Lung (tissue), 12 donors: ENCODE data around the gene NACAD. TPM values are rescaled to one million over a fixed set of nuclear protein-coding genes. Genes with fewer than 3 reads are reported as not detected.

Experiments used
- ATAC-seq: fragments of 200-7000 bp; cut with Tn5 transposase; one replicate; pipeline ENCODE4 v1.9.1; 2020; ENCODE audit warnings: moderate number of reproducible peaks; ENCODE audit not compliant: insufficient read depth, low FRiP score
- DNase-seq, 3 donors: peaks; one replicate each; pipeline ENCODE4 v3.0.0-alpha.2; 2013 to 2017
- H3K27ac ChIP-seq, 2 donors: one replicate each; pipeline ENCODE4 v1.5.1; 2013; ENCODE audit warnings: mild to moderate bottlenecking in 2 of 2, moderate library complexity in 2 of 2, control low read depth in 1 of 2, inconsistent platforms in 1 of 2, low read depth in 1 of 2, low read length in 1 of 2
- H3K27me3 ChIP-seq, 3 donors: one replicate each; pipeline ENCODE4 v1.5.1; 2013; ENCODE audit warnings: low read length in 2 of 3; ENCODE audit not compliant: control insufficient read depth in 3 of 3, insufficient read depth in 3 of 3
- H3K36me3 ChIP-seq, 4 donors: one replicate each; pipeline ENCODE4 v1.5.1; 2013; ENCODE audit warnings: low read length in 4 of 4, mild to moderate bottlenecking in 1 of 4, moderate library complexity in 1 of 4; ENCODE audit not compliant: control insufficient read depth in 4 of 4, insufficient read depth in 4 of 4
- H3K4me1 ChIP-seq, 5 donors: one replicate each; pipeline ENCODE4 v1.5.1; 2013; ENCODE audit warnings: low read length in 5 of 5, mild to moderate bottlenecking in 2 of 5, moderate library complexity in 1 of 5; ENCODE audit not compliant: control insufficient read depth in 5 of 5, insufficient read depth in 5 of 5
- H3K4me3 ChIP-seq: one replicate; pipeline ENCODE4 v1.5.1; 2013; ENCODE audit warnings: mild to moderate bottlenecking, control low read depth, moderate library complexity
- H3K9ac ChIP-seq, 2 donors: one replicate each; pipeline ENCODE4 v1.5.1; 2013; ENCODE audit warnings: low read length in 2 of 2, control low read depth in 1 of 2; ENCODE audit not compliant: insufficient read depth in 1 of 2
- H3K9me3 ChIP-seq, 4 donors: one replicate each; pipeline ENCODE4 v1.5.1; 2013; ENCODE audit warnings: low read length in 3 of 4, mild to moderate bottlenecking in 1 of 4, moderate library complexity in 1 of 4; ENCODE audit not compliant: control insufficient read depth in 4 of 4, insufficient read depth in 3 of 4
- WGBS, 2 donors: extraction: QIAGEN DNeasy Blood & Tissue Kit; methylation state at CpG; one replicate each; pipeline ENCODE4 v1.1.7; 2013; 5-methylcytosine and 5-hydroxymethylcytosine counted together
- polyA plus RNA-seq, 2 donors: library from polyadenylated mRNA; stranded (reverse); fragments of 200-250 nt; gene quantifications; one replicate each; pipeline ENCODE4 v1.2.1, GENCODE V29; 2013
- total RNA-seq, 2 donors: library from RNA; depleted of rRNA in 1 of 2; stranded (reverse); fragments of >200 nt in 1 of 2; gene quantifications; one replicate each; pipeline ENCODE4 v1.2.1, GENCODE V29; 2014 to 2021
- TF ChIP-seq, protein P1 (sequence below): IDR thresholded peaks from 2 replicates; pipeline ENCODE4 v1.5.1; 2012; ENCODE audit warnings: mild to moderate bottlenecking; ENCODE audit errors: control extremely low read depth, extremely low read depth
- donor health status: control.
- donor health status: control.
- donor health status: Bipolar disorder and iron deficiency.
- donor health status: healthy.
- donor health status: DM: yes; HTN: yes; CAD: no.

NACAD gene
- total and polyA plus RNA-seq, 4 donors = 0.85 to 3.7 (median 1.7) TPM

DNA sequence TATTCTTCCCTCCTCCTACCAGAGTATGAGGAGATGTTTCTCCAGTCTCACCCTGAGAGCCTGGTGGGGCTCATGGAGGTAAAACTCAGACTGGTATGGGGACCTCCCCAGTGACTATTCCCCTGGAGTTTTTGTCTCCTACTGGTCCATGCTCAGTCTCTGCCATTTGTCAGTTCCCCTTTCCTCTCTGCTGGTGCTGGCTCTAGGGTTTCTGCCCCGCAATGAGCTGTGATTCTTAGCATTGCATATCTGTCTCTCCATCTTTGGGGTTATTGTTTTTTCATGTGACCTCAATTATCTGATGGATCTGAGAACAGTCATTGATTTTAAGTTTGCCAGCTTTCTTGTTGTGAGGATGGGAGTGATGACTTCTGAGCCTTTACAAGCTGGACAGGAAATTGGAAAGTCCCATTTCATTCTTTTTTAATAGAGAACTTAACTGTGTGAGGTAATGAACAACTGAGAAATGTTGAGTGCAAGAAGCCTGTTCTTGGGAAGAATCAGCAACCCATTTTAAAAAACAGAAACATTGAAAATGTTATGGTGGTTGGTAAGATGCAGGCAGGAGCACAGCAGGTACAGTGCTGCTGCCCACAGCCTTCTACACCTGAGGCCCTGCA, 26.9 kb downstream of the NACAD start:
- Histone ChIP-seq H3K36me3 (peaks cover 0 to 24% (median 15%) of the 10 kb centered on the region in 4 donors), H3K27ac (no peak overlapping the region), H3K9ac (no peak overlapping the region), H3K4me1 (peaks cover 0 to 3% (median 0%) of the 10 kb centered on the region in 5 donors), H3K27me3 (no peaks in the 10 kb centered on the region), H3K9me3 (no peaks in the 10 kb centered on the region), H3K4me3 (no peak overlapping the region)
- 84 to 91% methylated on average over 1 of the region's 1 CpG for WGBS, 2 donors
- ATAC-seq (no peak), DNase-seq (no peak)
- TF ChIP-seq, protein P1, sequence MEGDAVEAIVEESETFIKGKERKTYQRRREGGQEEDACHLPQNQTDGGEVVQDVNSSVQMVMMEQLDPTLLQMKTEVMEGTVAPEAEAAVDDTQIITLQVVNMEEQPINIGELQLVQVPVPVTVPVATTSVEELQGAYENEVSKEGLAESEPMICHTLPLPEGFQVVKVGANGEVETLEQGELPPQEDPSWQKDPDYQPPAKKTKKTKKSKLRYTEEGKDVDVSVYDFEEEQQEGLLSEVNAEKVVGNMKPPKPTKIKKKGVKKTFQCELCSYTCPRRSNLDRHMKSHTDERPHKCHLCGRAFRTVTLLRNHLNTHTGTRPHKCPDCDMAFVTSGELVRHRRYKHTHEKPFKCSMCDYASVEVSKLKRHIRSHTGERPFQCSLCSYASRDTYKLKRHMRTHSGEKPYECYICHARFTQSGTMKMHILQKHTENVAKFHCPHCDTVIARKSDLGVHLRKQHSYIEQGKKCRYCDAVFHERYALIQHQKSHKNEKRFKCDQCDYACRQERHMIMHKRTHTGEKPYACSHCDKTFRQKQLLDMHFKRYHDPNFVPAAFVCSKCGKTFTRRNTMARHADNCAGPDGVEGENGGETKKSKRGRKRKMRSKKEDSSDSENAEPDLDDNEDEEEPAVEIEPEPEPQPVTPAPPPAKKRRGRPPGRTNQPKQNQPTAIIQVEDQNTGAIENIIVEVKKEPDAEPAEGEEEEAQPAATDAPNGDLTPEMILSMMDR = no peak

DNA sequence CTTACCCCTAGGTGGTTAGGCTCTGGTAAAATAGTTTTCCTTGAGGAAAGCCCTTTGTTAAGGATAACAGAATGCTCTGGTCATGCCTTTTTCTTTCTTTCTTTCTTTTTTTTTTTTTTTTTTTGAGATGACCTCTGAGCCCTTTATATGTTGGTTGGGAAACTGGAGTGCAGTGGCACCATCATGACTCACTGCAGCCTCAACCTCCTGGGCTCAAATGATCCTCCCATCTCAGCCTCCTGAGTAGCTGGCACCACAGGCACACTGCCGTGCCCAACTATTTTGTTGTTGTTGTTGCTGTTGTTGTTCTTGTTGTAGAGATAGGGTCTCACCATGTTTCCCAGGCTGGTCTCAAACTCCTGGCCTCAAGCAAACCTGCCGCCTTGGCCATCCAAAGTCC, 27.4 kb downstream of the NACAD start:
- no peak overlapping the region for H3K27ac ChIP-seq
- no peak for ATAC-seq
- H3K27me3 ChIP-seq = no peaks in the 10 kb centered on the region
- H3K4me3 ChIP-seq = no peak overlapping the region
- TF ChIP-seq, protein P1 = no peak
- H3K4me1 ChIP-seq = peaks cover 0 to 3% (median 0%) of the 10 kb centered on the region in 5 donors
- WGBS, 2 donors = 95% methylated on average over 2 of the region's 2 CpGs
- H3K9ac ChIP-seq = no peak overlapping the region
- no peaks in the 10 kb centered on the region for H3K9me3 ChIP-seq
- peaks cover 0 to 23% (median 14%) of the 10 kb centered on the region in 4 donors for H3K36me3 ChIP-seq
- no peak for DNase-seq

DNA sequence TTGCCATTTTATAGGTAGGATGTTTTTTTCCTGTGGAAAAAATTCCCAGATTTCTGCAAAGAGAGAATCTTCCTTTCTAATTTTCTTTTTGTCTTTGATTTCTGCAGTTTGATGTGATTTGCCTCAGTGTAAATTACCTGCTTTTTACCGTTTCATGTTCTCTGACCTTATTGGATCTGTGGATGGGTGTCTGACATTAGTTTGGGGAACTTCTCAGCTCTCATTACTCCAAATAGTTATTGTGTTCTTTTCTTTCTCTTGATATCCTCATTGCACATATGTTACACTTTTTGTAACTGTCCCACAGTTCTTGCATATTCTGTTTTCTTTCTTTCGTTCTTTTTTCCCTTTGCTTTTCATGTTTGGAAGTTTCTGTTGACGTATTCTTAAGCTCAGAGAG, 28.5 kb downstream of the NACAD start:
- ATAC-seq = no peak
- 97 to 98% methylated on average over 3 of the region's 3 CpGs for WGBS, 2 donors

More for the DNA sequence above, 28.5 kb downstream of the NACAD start:
- Histone ChIP-seq H3K4me1 (peaks cover 0 to 3% (median 0%) of the 10 kb centered on the region in 5 donors), H3K27me3 (no peaks in the 10 kb centered on the region), H3K9ac (no peak overlapping the region), H3K4me3 (no peak overlapping the region), H3K36me3 (peaks cover 0 to 16% (median 12%) of the 10 kb centered on the region in 4 donors), H3K9me3 (no peaks in the 10 kb centered on the region), H3K27ac (no peak overlapping the region)
- DNase-seq = no peak
- TF ChIP-seq, protein P1 = no peak
